Keratinocyte (primary cell): Measurements from ENCODE around the gene NASP. TPM values are rescaled to one million over a fixed set of nuclear protein-coding genes. Genes with fewer than 3 reads are reported as not detected.

Experiments used
- DNase-seq: peaks from one replicate; pipeline ENCODE4 v3.0.0-alpha.2; 2011; ENCODE audit warnings: low read depth, missing footprints, low spot score
- FAIRE-seq: peaks from 2 replicates; lab custom pipeline; 2011; peaks lifted over from hg19 to GRCh38; lab: Jason Lieb, UNC
- H2AFZ ChIP-seq: 2 replicates; pipeline ENCODE4 v1.6.0; 2012; ENCODE audit warnings: low read length, control low read depth, inconsistent platforms; ENCODE audit not compliant: control insufficient read depth
- H3K27ac ChIP-seq: 2 replicates; pipeline ENCODE4 v1.5.1; 2011; ENCODE audit warnings: low read length; ENCODE audit not compliant: control insufficient read depth, insufficient read depth
- H3K27me3 ChIP-seq: 3 replicates; pipeline ENCODE4 v1.6.0; 2011; ENCODE audit warnings: low read length; ENCODE audit not compliant: control insufficient read depth, insufficient read depth; ENCODE audit errors: extremely low read depth
- H3K36me3 ChIP-seq, 2 experiments: 2 replicates in 1 of 2; 3 replicates in 1 of 2; pipeline ENCODE4 v1.5.1; 2011; ENCODE audit warnings: low read length in 2 of 2, mild to moderate bottlenecking in 1 of 2; ENCODE audit not compliant: control insufficient read depth in 2 of 2, insufficient read depth in 2 of 2; ENCODE audit errors: extremely low read depth in 1 of 2
- H3K4me1 ChIP-seq: 3 replicates; pipeline ENCODE4 v1.5.1; 2011; ENCODE audit warnings: low read length; ENCODE audit not compliant: control insufficient read depth, insufficient read depth; ENCODE audit errors: extremely low read depth
- H3K4me2 ChIP-seq: 3 replicates; pipeline ENCODE4 v1.6.0; 2011; ENCODE audit warnings: low read depth, low read length; ENCODE audit not compliant: control insufficient read depth, insufficient read depth; ENCODE audit errors: extremely low read depth
- H3K4me3 ChIP-seq, 3 experiments: fragments of 200-600 bp in 1 of 3; sonication (generic) in 1 of 3; 2 replicates in 2 of 3; 3 replicates in 1 of 3; pipeline ENCODE4 v1.5.1; 2011 to 2016; ENCODE audit warnings: low read length in 3 of 3, mild to moderate bottlenecking in 3 of 3, control low read depth in 2 of 3, inconsistent platforms in 1 of 3, low read depth in 1 of 3, mixed read lengths in 1 of 3, mixed run types in 1 of 3, moderate library complexity in 1 of 3; ENCODE audit not compliant: control insufficient read depth in 2 of 3, insufficient read depth in 2 of 3; ENCODE audit errors: extremely low read depth in 1 of 3
- H3K79me2 ChIP-seq: 2 replicates; pipeline ENCODE4 v1.6.0; 2012; ENCODE audit warnings: low read length; ENCODE audit not compliant: control insufficient read depth, insufficient read depth
- H3K9ac ChIP-seq: 3 replicates; pipeline ENCODE4 v1.6.0; 2011; ENCODE audit warnings: low read length; ENCODE audit not compliant: control insufficient read depth, insufficient read depth; ENCODE audit errors: extremely low read depth
- H3K9me1 ChIP-seq: 3 replicates; pipeline ENCODE4 v1.6.0; 2011; ENCODE audit warnings: low read length; ENCODE audit not compliant: control insufficient read depth, insufficient read depth; ENCODE audit errors: extremely low read depth
- H3K9me3 ChIP-seq: 2 replicates; pipeline ENCODE4 v1.5.1; 2012; ENCODE audit warnings: low read depth, low read length; ENCODE audit not compliant: control insufficient read depth
- H4K20me1 ChIP-seq: 3 replicates; pipeline ENCODE4 v1.6.0; 2011; ENCODE audit warnings: low read length; ENCODE audit not compliant: control insufficient read depth, insufficient read depth; ENCODE audit errors: extremely low read depth
- EZH2 ChIP-seq: IDR thresholded peaks from one replicate; pipeline ENCODE4 v1.6.1; 2012; ENCODE audit warnings: inconsistent platforms, mild to moderate bottlenecking, low read length, moderate library complexity
- dilution Hi-C: fragments of 300-500 bp; cut with MboI; formaldehyde crosslinking; loops from one replicate; pipeline ENCODE4 v1.7.0; 2020; ENCODE audit warnings: low sequenced_read_pairs; ENCODE audit not compliant: extremely low pct_ligation_motif_present
- polyA plus RNA-seq, 5 experiments: library from polyadenylated mRNA; depleted of rRNA in 3 of 5; stranded (reverse) in 3 of 5; stranded (forward) in 1 of 5; unstranded in 1 of 5; fragments of >200 nt; gene quantifications; 1 replicate in 1 of 5; 2 replicates in 3 of 5; 3 replicates in 1 of 5; pipeline versions ENCODE4 v1.2.1 to v1.2.3, GENCODE V29; 2011 to 2012; ENCODE audit warnings: missing spikeins in 2 of 5, low read depth in 1 of 5, low replicate concordance in 1 of 5
- TF ChIP-seq, protein P1 (sequence below), 3 experiments: IDR thresholded peaks in 1 of 3; conservative IDR thresholded peaks in 1 of 3; optimal IDR thresholded peaks in 1 of 3; 2 replicates in 2 of 3; 3 replicates in 1 of 3; pipeline versions ENCODE3 to v1.5.1; 2011; ENCODE audit warnings: low read length in 3 of 3, mild to moderate bottlenecking in 3 of 3, moderate library complexity in 2 of 3, control low read depth in 1 of 3, inconsistent platforms in 1 of 3; ENCODE audit not compliant: insufficient read depth in 2 of 3; ENCODE audit errors: extremely low read depth in 1 of 3

The NASP gene
- polyA plus RNA-seq, 1 donor (not counting 4 experiments of a cell fraction or from before 2014, with no cell fraction given), result 61.7 TPM

DNA sequence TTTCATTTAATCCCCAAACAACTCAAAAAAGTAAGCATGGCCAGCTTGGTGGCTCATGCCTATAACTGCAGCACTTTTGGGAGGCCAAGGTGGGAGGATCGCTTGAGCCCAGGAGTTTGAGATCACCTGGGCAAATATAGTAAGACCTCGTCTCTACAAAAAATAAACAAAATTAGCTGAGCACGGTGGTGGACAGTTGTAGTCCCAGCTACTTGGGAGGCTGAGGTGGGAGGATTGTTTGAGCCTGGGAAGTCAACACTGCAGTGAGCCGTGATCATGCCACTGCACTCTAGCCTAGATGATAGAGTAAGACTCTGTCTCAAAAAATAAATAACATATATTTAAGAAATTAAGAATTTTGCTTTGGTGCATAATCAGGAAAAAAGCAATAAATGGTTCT lies 39.3 kb upstream of the NASP start:
- TF ChIP-seq EZH2, result no peak
- no peak overlapping the region for H3K4me3 ChIP-seq
- no peaks in the 10 kb centered on the region for H3K9me1 ChIP-seq
- no peaks in the 10 kb centered on the region for H3K79me2 ChIP-seq
- FAIRE-seq (no peak), DNase-seq (no peak)
- no peaks in the 10 kb centered on the region for H3K27me3 ChIP-seq
- no peaks in the 10 kb centered on the region for H3K9me3 ChIP-seq
- H3K4me1 ChIP-seq, result no peaks in the 10 kb centered on the region
- no peak overlapping the region for H2AFZ ChIP-seq
- no peaks in the 10 kb centered on the region for H4K20me1 ChIP-seq
- no peak overlapping the region for H3K27ac ChIP-seq
- no peak overlapping the region for H3K4me2 ChIP-seq
- no peak overlapping the region for H3K9ac ChIP-seq
- no peaks in the 10 kb centered on the region for H3K36me3 ChIP-seq
- dilution Hi-C loops, result no loop called here

DNA sequence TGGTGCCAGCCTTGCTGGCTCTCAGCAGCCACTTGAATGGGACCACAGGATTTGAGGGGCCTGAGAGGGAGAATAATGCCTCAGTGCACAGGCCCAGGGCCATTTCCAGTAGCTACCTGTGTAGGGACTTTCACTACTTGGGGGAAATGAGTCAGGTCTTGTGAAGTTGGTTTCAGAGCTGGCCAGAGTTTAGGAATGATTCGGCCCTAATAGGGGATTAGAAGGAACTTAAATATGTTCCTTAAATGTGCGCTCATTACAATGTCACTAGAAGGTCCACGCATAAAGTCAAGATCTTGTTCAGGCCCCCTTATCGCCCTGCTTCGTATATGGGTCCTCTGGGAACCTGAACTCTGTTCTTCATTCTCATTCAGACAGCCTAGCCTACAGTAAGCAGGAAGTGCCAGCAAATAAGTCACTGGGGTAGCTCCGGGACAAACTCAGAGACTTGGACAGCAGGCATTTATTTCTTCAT lies 38.8 kb upstream of the NASP start:
- Histone ChIP-seq H3K4me2 (no peak overlapping the region), H3K9me1 (no peaks in the 10 kb centered on the region), H3K9me3 (no peaks in the 10 kb centered on the region), H3K4me3 (no peak overlapping the region), H3K79me2 (no peaks in the 10 kb centered on the region), H3K36me3 (no peaks in the 10 kb centered on the region), H3K27me3 (no peaks in the 10 kb centered on the region), H3K9ac (no peak overlapping the region), H2AFZ (no peak overlapping the region), H4K20me1 (no peaks in the 10 kb centered on the region), H3K4me1 (no peaks in the 10 kb centered on the region), H3K27ac (no peak overlapping the region)
- FAIRE-seq (no peak), DNase-seq (no peak)
- TF ChIP-seq, protein P1, sequence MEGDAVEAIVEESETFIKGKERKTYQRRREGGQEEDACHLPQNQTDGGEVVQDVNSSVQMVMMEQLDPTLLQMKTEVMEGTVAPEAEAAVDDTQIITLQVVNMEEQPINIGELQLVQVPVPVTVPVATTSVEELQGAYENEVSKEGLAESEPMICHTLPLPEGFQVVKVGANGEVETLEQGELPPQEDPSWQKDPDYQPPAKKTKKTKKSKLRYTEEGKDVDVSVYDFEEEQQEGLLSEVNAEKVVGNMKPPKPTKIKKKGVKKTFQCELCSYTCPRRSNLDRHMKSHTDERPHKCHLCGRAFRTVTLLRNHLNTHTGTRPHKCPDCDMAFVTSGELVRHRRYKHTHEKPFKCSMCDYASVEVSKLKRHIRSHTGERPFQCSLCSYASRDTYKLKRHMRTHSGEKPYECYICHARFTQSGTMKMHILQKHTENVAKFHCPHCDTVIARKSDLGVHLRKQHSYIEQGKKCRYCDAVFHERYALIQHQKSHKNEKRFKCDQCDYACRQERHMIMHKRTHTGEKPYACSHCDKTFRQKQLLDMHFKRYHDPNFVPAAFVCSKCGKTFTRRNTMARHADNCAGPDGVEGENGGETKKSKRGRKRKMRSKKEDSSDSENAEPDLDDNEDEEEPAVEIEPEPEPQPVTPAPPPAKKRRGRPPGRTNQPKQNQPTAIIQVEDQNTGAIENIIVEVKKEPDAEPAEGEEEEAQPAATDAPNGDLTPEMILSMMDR (optimal IDR thresholded peaks at IDR 0.05 in 1 of 3, IDR thresholded peaks at IDR 0.05 in 1 of 3, conservative IDR thresholded peaks at IDR 0.05 in 1 of 3; ENCODE audit: extremely low read depth in 1 of 3, insufficient read depth in 2 of 3, low read length in 3 of 3), result no peak
- no peak for TF ChIP-seq EZH2
- dilution Hi-C loops, result no loop called here
